ENCODE results near the gene BLMH.

DNA sequence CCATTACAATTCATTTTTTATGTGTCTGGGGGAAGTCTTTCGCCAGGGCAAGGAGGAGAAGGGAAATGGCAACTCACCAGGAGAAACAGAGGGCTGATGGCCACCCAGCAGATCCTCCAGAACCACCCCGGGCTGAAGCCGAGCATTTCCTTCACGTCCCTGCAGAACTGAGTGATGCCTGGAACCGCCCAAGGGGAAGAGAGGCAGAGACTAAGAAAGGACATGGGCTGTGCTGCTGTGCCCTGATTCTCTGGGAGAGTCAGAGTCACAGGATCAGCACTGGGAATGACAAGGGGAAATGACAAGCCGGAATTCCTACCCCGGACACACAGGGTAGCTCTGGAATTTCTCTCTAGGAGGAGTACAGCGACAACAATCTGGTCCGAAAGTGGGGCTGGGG is 84.1 kb downstream of the BLMH start:
- no peak for TF ChIP-seq SUZ12 (IDR thresholded peaks at IDR 0.05)
- TF ChIP-seq BHLHE40 (IDR thresholded peaks at IDR 0.05; ENCODE audit: borderline replicate concordance), result no peak
- TF ChIP-seq, protein P1, sequence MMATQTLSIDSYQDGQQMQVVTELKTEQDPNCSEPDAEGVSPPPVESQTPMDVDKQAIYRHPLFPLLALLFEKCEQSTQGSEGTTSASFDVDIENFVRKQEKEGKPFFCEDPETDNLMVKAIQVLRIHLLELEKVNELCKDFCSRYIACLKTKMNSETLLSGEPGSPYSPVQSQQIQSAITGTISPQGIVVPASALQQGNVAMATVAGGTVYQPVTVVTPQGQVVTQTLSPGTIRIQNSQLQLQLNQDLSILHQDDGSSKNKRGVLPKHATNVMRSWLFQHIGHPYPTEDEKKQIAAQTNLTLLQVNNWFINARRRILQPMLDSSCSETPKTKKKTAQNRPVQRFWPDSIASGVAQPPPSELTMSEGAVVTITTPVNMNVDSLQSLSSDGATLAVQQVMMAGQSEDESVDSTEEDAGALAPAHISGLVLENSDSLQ (IDR thresholded peaks at IDR 0.05), result no peak
- TF ChIP-seq ARNT (IDR thresholded peaks at IDR 0.05), result no peak
- TF ChIP-seq FOXK2 (IDR thresholded peaks at IDR 0.05), result no peak
- TF ChIP-seq SP1 (IDR thresholded peaks at IDR 0.05), result no peak
